CD4-positive, alpha-beta T cell treated with Interleukin-17A for 4 hours (primary cell): ENCODE data around the gene CRYGC.
"Not testable (repeated sequence)": the region's sequence is repeated elsewhere in the genome, so short reads cannot be mapped to it uniquely, and the experiment has no call there.

ENCODE experiments used
- DNase-seq: peaks from one replicate; pipeline ENCODE4 v3.0.0-alpha.2; 2020; ENCODE audit warnings: mixed read lengths

The CRYGC gene

GRCh38 chr2:208129744-208130711, at the start of gene CRYGC:
Gene CRYGC, minus strand, starts transcription at chr2:208129828. Its CDS starts 36 bp downstream, at chr2:208129792.
- DNase-seq: no peak

GRCh38 chr2:208179028-208179609, 49.5 kb upstream of the CRYGC start:
- no peak for DNase-seq

- DNase-seq: no peak
Measured at GRCh38 chr2:208175840-208176153, 46.2 kb upstream of the CRYGC start.

DNA sequence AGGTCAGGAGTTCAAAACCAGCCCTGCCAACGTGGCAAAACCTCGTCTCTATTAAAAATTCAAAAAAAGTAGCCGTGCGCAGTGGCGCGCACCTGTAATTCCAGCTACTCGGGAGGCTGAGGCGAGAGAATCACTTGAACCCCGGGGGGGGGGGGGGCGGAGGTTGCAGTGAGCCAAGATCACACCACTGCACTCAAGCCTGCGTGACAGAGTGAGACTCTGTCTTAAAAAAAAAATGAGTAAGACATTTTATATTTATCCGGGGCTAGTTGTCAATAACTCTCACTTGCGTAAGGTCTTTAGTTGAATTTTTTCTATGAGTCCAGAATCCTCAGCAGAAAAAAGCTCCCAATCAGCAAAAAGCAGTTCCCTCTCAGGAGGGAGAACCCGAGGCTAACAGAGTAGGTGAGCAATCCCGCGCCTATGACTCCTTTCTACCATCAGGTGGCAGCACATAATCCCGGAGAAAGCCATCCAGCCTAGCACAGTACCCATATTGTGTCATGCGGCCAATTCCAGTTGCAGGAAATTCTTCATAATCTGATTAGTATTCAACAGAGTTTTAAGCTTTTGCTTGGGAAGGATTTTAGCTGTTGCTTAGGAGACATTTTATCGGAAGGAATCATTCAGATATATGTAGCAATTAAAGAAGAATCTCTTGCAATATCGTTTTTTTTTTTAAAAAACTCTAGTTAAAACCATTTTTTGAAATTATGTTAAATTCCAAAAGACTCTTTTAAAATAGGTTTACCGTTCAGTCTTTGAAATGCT, 45.6 kb upstream of the CRYGC start:
- DNase-seq: peak; percentile 61

GRCh38 chr2:208174144-208174543, 44.5 kb upstream of the CRYGC start:
- DNase-seq: no peak

DNA sequence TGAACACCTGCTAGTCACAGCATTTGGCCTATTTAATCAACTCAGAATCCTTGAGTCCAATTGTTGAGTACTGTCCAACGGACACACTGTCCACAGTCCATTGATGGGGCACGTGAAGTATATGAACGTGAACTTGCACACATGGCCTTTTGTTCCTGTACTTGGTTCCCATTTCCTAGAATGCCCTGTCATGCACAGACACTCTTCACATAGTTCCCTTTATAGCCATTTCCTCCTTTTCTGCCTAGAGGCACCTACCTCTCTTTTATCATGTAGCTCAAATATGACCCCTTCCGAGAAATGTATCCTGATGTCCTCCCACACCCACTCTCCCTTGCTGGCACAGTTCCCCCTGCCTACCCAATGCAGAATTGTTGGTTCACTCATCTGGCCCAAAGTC, 42.5 kb upstream of the CRYGC start:
- no peak for DNase-seq

DNA sequence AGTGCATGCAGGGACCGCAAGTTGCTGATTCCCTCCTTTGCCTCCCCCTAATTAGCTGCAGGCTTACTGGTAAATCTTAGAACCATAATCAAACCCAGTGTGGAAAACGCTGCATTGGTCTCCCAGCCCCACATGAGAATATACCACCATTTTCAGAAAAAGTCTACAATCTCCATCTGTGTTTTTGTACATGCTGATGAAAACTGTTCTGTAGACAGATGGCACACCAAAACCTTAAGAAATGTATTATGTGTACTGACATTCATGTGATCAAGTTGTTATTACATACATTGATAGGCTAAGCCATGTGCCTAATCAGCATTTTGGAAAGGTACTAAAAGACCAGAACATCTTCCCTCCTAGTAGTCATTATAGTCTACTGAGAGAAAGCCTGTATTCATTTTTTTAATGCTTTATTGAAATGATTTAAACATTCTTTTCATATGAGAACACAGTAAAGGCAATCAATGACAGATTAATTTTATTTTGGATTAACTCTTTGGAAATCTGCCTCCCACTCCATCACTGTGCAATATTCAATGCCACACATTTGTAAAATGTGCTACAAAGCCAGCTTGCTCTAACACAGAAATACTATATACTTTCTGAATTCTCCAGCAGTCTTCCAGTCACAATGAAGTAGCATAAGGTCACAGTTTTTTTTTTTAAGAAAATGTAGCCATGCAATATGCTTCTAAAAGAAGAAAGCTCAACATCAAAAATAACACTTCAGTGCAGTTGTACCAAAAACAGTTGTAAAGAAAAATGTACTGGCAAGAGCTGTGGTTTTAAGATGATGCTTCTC, 35.5 kb upstream of the CRYGC start:
- DNase-seq: no peak

DNA sequence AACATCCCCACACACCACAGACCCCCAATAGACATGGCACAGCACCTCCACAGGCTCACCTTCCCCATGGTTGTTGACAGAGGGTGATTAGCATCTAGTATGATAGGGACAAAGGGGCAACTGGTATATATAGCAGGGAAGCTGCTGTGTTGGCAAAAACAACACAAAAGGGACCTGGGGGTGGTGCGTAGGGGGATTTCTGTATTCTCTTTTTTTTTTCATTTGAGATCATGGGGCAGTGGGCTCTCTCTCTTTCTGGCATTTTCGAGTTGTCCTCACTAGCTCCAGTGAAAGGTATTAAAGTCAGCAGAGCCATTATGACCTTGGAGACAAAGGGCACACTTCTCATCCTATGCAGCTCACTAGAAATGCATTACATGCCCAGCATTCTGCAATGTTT, 33.9 kb upstream of the CRYGC start, which contains the start of gene CRYGA:
Gene CRYGA, minus strand, starts transcription at position 101 of the 400 bp plus-strand sequence. Its CDS starts 33 bp downstream, at position 68.
- DNase-seq: no peak

GRCh38 chr2:208156439-208156838, 26.8 kb upstream of the CRYGC start:
- no peak for DNase-seq

GRCh38 chr2:208153156-208153555, 23.5 kb upstream of the CRYGC start:
- no peak for DNase-seq

DNA sequence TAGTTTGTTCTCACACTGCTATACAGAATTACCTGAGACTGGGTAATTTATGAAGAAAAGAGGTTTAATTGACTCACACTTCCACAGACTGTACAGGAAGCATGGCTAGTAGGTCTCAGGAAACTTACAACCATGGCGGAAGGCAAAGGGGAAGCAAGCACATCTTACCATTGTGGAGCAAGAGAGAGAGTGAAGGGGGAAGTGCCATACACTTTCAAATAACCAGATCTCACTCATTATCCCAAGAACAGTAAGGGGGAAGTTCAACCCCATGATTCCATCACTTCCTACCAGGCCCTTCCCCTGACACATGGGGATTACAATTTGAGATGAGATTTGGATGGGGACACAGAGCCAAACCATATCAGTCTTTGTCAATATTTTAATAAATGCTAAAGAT, 21.3 kb upstream of the CRYGC start:
- no peak for DNase-seq

- no peak for DNase-seq
Measured at GRCh38 chr2:208150094-208150493, 20.5 kb upstream of the CRYGC start.

- DNase-seq: no peak
Measured at GRCh38 chr2:208148803-208149202, 19.2 kb upstream of the CRYGC start.

GRCh38 chr2:208147759-208148158, 18.1 kb upstream of the CRYGC start:
- DNase-seq: no peak

DNA sequence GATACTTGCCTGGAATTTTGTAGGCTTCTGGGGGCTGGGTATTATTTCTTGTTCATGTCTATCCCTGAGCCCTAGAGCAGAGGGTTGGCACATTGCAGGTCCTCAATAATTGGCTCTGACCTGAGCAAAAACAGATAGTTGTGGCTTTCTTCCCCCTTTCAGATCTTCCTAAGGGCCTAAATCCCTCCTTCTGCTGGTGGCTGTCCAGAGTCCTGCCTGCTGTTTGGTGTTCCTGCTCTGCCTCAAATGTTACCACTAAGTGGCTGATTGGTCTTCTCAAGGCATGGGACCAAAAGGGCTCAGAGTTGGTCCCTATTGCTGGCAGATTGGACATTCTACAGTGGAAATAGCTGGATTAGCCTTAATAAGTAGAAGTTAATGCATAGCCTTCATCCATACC, 17.4 kb upstream of the CRYGC start:
- no peak for DNase-seq

GRCh38 chr2:208146006-208146405, 16.4 kb upstream of the CRYGC start, which contains the start of gene CRYGB:
Gene CRYGB, minus strand, starts transcription at chr2:208146158. Its CDS starts 38 bp downstream, at chr2:208146120.
- DNase-seq: no peak

- no peak for DNase-seq
Measured at GRCh38 chr2:208142925-208143799, 13.5 kb upstream of the CRYGC start.

DNA sequence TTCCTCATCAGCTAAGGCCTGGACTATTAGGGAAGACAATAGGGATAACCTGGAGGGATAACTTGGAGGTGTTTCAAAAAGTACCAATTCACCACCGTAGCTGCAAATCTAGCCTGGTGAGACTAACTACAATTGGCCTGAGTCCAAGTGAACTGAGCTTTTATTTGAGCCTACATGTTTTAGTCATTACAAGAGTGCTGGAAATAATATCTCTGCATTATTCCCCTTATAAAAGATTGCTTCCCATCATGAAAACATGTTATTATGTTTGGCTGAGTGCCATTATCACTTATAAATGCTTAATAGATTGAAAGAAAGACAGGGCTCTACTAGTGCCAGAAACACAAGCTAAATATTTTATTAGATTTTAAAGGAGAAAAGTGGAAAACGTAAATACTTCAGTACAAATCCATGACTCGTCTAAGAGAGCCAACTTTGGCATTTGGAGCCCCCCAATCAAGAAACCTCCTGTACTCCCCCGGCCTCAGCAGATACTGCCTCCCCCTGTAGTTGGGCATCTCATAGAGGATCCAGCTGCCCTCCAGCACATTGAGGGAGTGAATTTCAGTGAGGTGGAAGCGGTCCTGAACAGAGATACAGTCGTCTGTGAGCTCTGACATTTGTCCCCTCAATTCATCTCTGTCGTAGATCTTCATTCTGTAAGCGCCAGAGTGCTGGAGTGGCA, 12.8 kb upstream of the CRYGC start:
- DNase-seq: no peak

- DNase-seq: no peak
Measured at GRCh38 chr2:208139447-208139846, 9.8 kb upstream of the CRYGC start.

DNA sequence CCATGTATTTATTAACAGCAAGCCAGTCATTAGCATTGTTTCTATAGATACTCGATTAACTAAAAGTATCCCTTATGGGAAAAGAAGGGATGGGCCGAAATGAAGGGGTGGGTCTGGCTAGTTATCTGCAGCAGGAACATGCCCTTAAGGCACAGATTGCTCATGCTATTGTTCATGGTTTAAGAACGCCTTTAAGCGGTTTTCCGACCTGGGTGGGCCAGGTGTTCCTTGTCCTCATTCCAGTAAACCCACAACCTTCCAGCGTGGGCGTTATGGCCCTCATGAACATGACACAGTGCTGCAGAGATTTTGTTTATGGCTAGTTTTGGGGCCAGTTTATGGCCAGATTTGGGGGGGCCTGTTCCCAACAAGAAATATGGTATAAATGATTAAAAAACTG, 8.7 kb upstream of the CRYGC start:
- not testable (repeated sequence) for DNase-seq

- DNase-seq: no peak
Measured at GRCh38 chr2:208136716-208137094, 7.1 kb upstream of the CRYGC start.
